GM23338 (cell line): Measurements from ENCODE around the gene GTPBP1. TPM values are rescaled to one million over a fixed set of nuclear protein-coding genes. Genes with fewer than 3 reads are reported as not detected.

ENCODE experiments used
- ATAC-seq: fragments of 200-7000 bp; cut with Tn5 transposase; 3 replicates; pipeline ENCODE4 v1.9.1; 2020
- DNase-seq: peaks from one replicate; pipeline ENCODE4 v3.0.0-alpha.2; 2015; ENCODE audit warnings: low spot score
- H2AFZ ChIP-seq: fragments of 200-600 bp; sonication (generic); 2 replicates; pipeline ENCODE4 v1.8.0; 2016; ENCODE audit warnings: antibody characterized with exemption, mild to moderate bottlenecking, moderate library complexity
- H3F3A ChIP-seq: fragments of 200-600 bp; sonication (generic); replicated peaks from 2 replicates; pipeline ENCODE4 v1.8.0; 2017; ENCODE audit warnings: antibody characterized with exemption, mixed run types, low read depth
- H3K27ac ChIP-seq: fragments of 200-600 bp; sonication (generic); 2 replicates; pipeline ENCODE4 v1.6.1; 2016; ENCODE audit warnings: low read depth
- H3K27me3 ChIP-seq: fragments of 200-600 bp; sonication (generic); 2 replicates; pipeline ENCODE4 v1.8.0; 2016; ENCODE audit warnings: mild to moderate bottlenecking, mixed run types, moderate library complexity; ENCODE audit not compliant: insufficient read depth
- H3K36me3 ChIP-seq: fragments of 200-600 bp; sonication (generic); 2 replicates; pipeline ENCODE4 v1.8.0; 2016; ENCODE audit warnings: mild to moderate bottlenecking; ENCODE audit not compliant: insufficient read depth
- H3K4me1 ChIP-seq: fragments of 200-600 bp; sonication (generic); 2 replicates; pipeline ENCODE4 v1.8.0; 2016; ENCODE audit warnings: mild to moderate bottlenecking, moderate library complexity; ENCODE audit not compliant: insufficient read depth
- H3K4me2 ChIP-seq: fragments of 200-600 bp; sonication (generic); 2 replicates; pipeline ENCODE4 v1.7.1; 2017; ENCODE audit warnings: mixed run types
- H3K4me3 ChIP-seq: fragments of 200-600 bp; sonication (generic); 2 replicates; pipeline ENCODE4 v1.6.1; 2016; ENCODE audit warnings: mixed run types
- H3K79me2 ChIP-seq: fragments of 200-600 bp; sonication (generic); replicated peaks from 2 replicates; pipeline ENCODE4 v1.8.0; 2017; ENCODE audit warnings: mild to moderate bottlenecking; ENCODE audit not compliant: insufficient read depth
- H3K9me2 ChIP-seq: fragments of 200-600 bp; sonication (generic); 2 replicates; pipeline ENCODE4 v1.8.0; 2017; ENCODE audit not compliant: insufficient read depth
- H4K20me1 ChIP-seq: fragments of 200-600 bp; sonication (generic); replicated peaks from 2 replicates; pipeline ENCODE4 v1.8.0; 2017; ENCODE audit warnings: mild to moderate bottlenecking; ENCODE audit not compliant: insufficient read depth
- H3K27ac Mint-ChIP-seq: 2 replicates; pipeline ENCODE4 v1.8.0; 2020; ENCODE audit warnings: inconsistent platforms, mild to moderate bottlenecking, moderate library complexity, mixed read lengths
- H3K27me3 Mint-ChIP-seq: 3 replicates; pipeline ENCODE4 v1.8.0; 2022; ENCODE audit warnings: low read depth, mild to moderate bottlenecking, moderate library complexity, mixed read lengths, inconsistent platforms; ENCODE audit not compliant: insufficient read depth, poor library complexity
- H3K36me3 Mint-ChIP-seq: 3 replicates; pipeline ENCODE4 v1.8.0; 2021; ENCODE audit warnings: low read depth, mild to moderate bottlenecking, inconsistent platforms, moderate library complexity, mixed read lengths
- H3K4me1 Mint-ChIP-seq: 3 replicates; pipeline ENCODE4 v1.8.0; 2020; ENCODE audit warnings: mild to moderate bottlenecking, inconsistent platforms, mixed read lengths
- H3K4me3 Mint-ChIP-seq: 3 replicates; pipeline ENCODE4 v1.8.0; 2021; ENCODE audit warnings: moderate library complexity, mild to moderate bottlenecking, inconsistent platforms, mixed read lengths
- H3K9me3 Mint-ChIP-seq: 3 replicates; pipeline ENCODE4 v1.8.0; 2020; ENCODE audit warnings: moderate library complexity, mild to moderate bottlenecking, inconsistent platforms, mixed read lengths
- CREB1 ChIP-seq: fragments of 250-450 bp; sonication (Bioruptor Pico); IDR thresholded peaks from 2 replicates; pipeline ENCODE4 v1.5.0; 2020; ENCODE audit warnings: low read depth, mild to moderate bottlenecking, moderate library complexity
- EZH2 ChIP-seq: fragments of 200-600 bp; sonication (generic); IDR thresholded peaks from one replicate; pipeline ENCODE4 v1.8.0; 2017; ENCODE audit warnings: antibody characterized with exemption, mild to moderate bottlenecking, low read depth; ENCODE audit not compliant: unreplicated experiment
- JUNB ChIP-seq: IDR thresholded peaks from one replicate; pipeline ENCODE4 v1.6.1; 2016; ENCODE audit warnings: antibody characterized with exemption; ENCODE audit not compliant: unreplicated experiment
- NANOG ChIP-seq: IDR thresholded peaks from 2 replicates; pipeline ENCODE4 v1.6.1; 2016; ENCODE audit warnings: antibody characterized with exemption, borderline replicate concordance
- STAT1 ChIP-seq: IDR thresholded peaks from one replicate; pipeline ENCODE4 v1.6.1; 2016; ENCODE audit warnings: antibody characterized with exemption; ENCODE audit not compliant: unreplicated experiment
- ZNF114 ChIP-seq: fragments of 250-450 bp; sonication (Bioruptor Pico); IDR thresholded peaks from 2 replicates; pipeline ENCODE4 v1.5.0; 2020; ENCODE audit warnings: mild to moderate bottlenecking, moderate library complexity
- ZNF331 ChIP-seq: fragments of 250-450 bp; sonication (Bioruptor Pico); IDR thresholded peaks from 2 replicates; pipeline ENCODE4 v1.5.0; 2020; ENCODE audit warnings: low read depth, mild to moderate bottlenecking, moderate library complexity
- polyA plus RNA-seq: library from polyadenylated mRNA; unstranded; fragments of >200 nt; fragmentation: Nextera tagmentation; extraction: Ambion mirVana; gene quantifications from 2 replicates; pipeline ENCODE4 v1.2.1, GENCODE V29; 2016
- total RNA-seq: library from RNA; depleted of rRNA; stranded (reverse); fragments of >200 nt; shearing (Covaris generic); gene quantifications from 2 replicates; pipeline ENCODE4 v1.2.3, GENCODE V29; 2014
- TF ChIP-seq, protein P1 (sequence below): fragments of 250-450 bp; sonication (Bioruptor Pico); IDR thresholded peaks from 2 replicates; pipeline ENCODE4 v1.5.0; 2020; ENCODE audit warnings: mild to moderate bottlenecking, moderate library complexity
- TF ChIP-seq, protein P2 (sequence below): IDR thresholded peaks from one replicate; pipeline ENCODE4 v1.6.1; 2018; ENCODE audit warnings: antibody characterized with exemption; ENCODE audit not compliant: unreplicated experiment
- TF ChIP-seq, protein P3 (sequence below), 2 experiments: fragments of 200-600 bp in 1 of 2; sonication (generic) in 1 of 2; conservative IDR thresholded peaks; 2 replicates each; pipeline versions ENCODE4 v1.5.1 to v1.6.1; 2016 to 2017; ENCODE audit warnings: antibody characterized with exemption in 2 of 2, low read depth in 2 of 2, mild to moderate bottlenecking in 2 of 2, moderate library complexity in 1 of 2
- TF ChIP-seq, protein P4 (sequence below): IDR thresholded peaks from 2 replicates; pipeline ENCODE4 v1.6.1; 2016; ENCODE audit warnings: antibody characterized with exemption

Gene GTPBP1
- total and polyA plus RNA-seq, 2 experiments from 2014 or later: 27.2 to 88.4 TPM

DNA sequence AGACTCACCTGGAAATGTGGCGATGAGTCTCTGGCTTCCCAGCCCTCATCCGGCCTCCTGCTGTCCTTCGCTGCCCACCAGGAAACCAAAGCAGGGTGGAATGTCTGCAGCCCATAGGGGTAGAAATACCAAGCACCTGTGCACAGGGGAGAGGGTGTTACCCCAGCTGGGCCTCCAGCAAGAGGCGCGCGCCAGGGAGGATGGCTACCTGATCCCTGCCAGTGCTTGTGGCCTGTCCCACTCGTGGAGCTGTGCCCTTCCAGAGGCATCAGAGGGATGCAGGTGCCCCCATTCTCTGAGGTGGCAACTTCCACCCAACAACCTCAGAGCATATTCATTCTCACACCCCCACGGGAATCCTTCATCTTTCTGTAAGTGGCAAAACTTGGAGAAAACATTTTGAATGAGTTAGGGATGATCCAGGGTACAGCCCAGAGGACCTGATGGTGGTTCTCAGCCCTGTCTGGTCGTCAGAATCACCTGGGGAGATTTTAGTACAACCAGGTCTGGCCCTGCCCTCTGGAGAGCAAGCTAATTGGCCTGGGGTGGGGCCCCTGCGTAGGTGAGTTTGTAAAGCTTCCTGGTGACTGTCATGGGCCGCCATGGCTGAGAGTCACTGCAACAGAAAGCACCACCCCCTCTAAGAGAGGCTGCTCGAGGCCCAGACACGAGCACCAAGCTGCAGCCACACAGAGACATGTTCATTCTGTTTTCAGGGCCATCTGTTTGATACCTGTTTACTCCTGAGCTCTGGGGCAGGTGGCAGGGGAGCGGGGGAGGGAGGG lies 40.1 kb downstream of the GTPBP1 start:
- H4K20me1 ChIP-seq: no peaks in the 10 kb centered on the region
- Mint-ChIP-seq H3K4me3 (no peak overlapping the region), H3K36me3 (peaks cover 21% of the 10 kb centered on the region; the same call in 2 of the 3 replicates), H3K9me3 (no peaks in the 10 kb centered on the region), H3K27me3 (peaks cover 8% of the 10 kb centered on the region), H3K4me1 (no peaks in the 10 kb centered on the region; the same call in 1 of the 3 replicates), H3K27ac (no peak overlapping the region)
- H3K4me3 ChIP-seq: no peak overlapping the region
- H3K4me2 ChIP-seq: no peak overlapping the region
- DNase-seq (no peak), ATAC-seq (no peak)
- no peaks in the 10 kb centered on the region for H3F3A ChIP-seq
- no peaks in the 10 kb centered on the region for H3K36me3 ChIP-seq
- H3K27me3 ChIP-seq: no peaks in the 10 kb centered on the region
- TF ChIP-seq, protein P1, sequence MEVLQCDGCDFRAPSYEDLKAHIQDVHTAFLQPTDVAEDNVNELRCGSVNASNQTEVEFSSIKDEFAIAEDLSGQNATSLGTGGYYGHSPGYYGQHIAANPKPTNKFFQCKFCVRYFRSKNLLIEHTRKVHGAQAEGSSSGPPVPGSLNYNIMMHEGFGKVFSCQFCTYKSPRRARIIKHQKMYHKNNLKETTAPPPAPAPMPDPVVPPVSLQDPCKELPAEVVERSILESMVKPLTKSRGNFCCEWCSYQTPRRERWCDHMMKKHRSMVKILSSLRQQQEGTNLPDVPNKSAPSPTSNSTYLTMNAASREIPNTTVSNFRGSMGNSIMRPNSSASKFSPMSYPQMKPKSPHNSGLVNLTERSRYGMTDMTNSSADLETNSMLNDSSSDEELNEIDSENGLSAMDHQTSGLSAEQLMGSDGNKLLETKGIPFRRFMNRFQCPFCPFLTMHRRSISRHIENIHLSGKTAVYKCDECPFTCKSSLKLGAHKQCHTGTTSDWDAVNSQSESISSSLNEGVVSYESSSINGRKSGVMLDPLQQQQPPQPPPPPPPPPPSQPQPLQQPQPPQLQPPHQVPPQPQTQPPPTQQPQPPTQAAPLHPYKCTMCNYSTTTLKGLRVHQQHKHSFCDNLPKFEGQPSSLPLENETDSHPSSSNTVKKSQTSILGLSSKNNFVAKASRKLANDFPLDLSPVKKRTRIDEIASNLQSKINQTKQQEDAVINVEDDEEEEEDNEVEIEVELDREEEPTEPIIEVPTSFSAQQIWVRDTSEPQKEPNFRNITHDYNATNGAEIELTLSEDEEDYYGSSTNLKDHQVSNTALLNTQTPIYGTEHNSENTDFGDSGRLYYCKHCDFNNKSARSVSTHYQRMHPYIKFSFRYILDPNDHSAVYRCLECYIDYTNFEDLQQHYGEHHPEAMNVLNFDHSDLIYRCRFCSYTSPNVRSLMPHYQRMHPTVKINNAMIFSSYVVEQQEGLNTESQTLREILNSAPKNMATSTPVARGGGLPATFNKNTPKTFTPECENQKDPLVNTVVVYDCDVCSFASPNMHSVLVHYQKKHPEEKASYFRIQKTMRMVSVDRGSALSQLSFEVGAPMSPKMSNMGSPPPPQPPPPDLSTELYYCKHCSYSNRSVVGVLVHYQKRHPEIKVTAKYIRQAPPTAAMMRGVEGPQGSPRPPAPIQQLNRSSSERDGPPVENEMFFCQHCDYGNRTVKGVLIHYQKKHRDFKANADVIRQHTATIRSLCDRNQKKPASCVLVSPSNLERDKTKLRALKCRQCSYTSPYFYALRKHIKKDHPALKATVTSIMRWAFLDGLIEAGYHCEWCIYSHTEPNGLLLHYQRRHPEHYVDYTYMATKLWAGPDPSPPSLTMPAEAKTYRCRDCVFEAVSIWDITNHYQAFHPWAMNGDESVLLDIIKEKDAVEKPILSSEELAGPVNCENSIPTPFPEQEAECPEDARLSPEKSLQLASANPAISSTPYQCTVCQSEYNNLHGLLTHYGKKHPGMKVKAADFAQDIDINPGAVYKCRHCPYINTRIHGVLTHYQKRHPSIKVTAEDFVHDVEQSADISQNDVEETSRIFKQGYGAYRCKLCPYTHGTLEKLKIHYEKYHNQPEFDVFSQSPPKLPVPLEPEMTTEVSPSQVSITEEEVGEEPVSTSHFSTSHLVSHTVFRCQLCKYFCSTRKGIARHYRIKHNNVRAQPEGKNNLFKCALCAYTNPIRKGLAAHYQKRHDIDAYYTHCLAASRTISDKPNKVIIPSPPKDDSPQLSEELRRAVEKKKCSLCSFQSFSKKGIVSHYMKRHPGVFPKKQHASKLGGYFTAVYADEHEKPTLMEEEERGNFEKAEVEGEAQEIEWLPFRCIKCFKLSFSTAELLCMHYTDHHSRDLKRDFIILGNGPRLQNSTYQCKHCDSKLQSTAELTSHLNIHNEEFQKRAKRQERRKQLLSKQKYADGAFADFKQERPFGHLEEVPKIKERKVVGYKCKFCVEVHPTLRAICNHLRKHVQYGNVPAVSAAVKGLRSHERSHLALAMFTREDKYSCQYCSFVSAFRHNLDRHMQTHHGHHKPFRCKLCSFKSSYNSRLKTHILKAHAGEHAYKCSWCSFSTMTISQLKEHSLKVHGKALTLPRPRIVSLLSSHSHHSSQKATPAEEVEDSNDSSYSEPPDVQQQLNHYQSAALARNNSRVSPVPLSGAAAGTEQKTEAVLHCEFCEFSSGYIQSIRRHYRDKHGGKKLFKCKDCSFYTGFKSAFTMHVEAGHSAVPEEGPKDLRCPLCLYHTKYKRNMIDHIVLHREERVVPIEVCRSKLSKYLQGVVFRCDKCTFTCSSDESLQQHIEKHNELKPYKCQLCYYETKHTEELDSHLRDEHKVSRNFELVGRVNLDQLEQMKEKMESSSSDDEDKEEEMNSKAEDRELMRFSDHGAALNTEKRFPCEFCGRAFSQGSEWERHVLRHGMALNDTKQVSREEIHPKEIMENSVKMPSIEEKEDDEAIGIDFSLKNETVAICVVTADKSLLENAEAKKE: no peak
- TF ChIP-seq, protein P2, sequence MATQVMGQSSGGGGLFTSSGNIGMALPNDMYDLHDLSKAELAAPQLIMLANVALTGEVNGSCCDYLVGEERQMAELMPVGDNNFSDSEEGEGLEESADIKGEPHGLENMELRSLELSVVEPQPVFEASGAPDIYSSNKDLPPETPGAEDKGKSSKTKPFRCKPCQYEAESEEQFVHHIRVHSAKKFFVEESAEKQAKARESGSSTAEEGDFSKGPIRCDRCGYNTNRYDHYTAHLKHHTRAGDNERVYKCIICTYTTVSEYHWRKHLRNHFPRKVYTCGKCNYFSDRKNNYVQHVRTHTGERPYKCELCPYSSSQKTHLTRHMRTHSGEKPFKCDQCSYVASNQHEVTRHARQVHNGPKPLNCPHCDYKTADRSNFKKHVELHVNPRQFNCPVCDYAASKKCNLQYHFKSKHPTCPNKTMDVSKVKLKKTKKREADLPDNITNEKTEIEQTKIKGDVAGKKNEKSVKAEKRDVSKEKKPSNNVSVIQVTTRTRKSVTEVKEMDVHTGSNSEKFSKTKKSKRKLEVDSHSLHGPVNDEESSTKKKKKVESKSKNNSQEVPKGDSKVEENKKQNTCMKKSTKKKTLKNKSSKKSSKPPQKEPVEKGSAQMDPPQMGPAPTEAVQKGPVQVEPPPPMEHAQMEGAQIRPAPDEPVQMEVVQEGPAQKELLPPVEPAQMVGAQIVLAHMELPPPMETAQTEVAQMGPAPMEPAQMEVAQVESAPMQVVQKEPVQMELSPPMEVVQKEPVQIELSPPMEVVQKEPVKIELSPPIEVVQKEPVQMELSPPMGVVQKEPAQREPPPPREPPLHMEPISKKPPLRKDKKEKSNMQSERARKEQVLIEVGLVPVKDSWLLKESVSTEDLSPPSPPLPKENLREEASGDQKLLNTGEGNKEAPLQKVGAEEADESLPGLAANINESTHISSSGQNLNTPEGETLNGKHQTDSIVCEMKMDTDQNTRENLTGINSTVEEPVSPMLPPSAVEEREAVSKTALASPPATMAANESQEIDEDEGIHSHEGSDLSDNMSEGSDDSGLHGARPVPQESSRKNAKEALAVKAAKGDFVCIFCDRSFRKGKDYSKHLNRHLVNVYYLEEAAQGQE: no peak
- TF ChIP-seq JUNB (no peak), CREB1 (no peak), ZNF114 (no peak), NANOG (no peak), STAT1 (no peak), ZNF331 (CRISPR knock-in tag) (no peak), EZH2 (no peak)
- TF ChIP-seq, protein P3, sequence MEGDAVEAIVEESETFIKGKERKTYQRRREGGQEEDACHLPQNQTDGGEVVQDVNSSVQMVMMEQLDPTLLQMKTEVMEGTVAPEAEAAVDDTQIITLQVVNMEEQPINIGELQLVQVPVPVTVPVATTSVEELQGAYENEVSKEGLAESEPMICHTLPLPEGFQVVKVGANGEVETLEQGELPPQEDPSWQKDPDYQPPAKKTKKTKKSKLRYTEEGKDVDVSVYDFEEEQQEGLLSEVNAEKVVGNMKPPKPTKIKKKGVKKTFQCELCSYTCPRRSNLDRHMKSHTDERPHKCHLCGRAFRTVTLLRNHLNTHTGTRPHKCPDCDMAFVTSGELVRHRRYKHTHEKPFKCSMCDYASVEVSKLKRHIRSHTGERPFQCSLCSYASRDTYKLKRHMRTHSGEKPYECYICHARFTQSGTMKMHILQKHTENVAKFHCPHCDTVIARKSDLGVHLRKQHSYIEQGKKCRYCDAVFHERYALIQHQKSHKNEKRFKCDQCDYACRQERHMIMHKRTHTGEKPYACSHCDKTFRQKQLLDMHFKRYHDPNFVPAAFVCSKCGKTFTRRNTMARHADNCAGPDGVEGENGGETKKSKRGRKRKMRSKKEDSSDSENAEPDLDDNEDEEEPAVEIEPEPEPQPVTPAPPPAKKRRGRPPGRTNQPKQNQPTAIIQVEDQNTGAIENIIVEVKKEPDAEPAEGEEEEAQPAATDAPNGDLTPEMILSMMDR (conservative IDR thresholded peaks at IDR 0.05; ENCODE audit: low read depth in 2 of 2): no peak
- TF ChIP-seq, protein P4, sequence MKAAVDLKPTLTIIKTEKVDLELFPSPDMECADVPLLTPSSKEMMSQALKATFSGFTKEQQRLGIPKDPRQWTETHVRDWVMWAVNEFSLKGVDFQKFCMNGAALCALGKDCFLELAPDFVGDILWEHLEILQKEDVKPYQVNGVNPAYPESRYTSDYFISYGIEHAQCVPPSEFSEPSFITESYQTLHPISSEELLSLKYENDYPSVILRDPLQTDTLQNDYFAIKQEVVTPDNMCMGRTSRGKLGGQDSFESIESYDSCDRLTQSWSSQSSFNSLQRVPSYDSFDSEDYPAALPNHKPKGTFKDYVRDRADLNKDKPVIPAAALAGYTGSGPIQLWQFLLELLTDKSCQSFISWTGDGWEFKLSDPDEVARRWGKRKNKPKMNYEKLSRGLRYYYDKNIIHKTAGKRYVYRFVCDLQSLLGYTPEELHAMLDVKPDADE: no peak
- no peaks in the 10 kb centered on the region for H3K9me2 ChIP-seq
- H3K79me2 ChIP-seq: no peaks in the 10 kb centered on the region
- H3K4me1 ChIP-seq: no peaks in the 10 kb centered on the region
- H2AFZ ChIP-seq: no peak overlapping the region
- H3K27ac ChIP-seq: no peak overlapping the region
